H1 (cell line): ENCODE measurements around the gene C1QL3. TPM values are rescaled to one million over a fixed set of nuclear protein-coding genes. Genes with fewer than 3 reads are reported as not detected.

Experiments used
- CTCF ChIA-PET: fragments of 300-600 bp; sonication (Branson Sonifier 250); formaldehyde crosslinking; loops from one replicate; lab custom pipeline; 2021; ENCODE audit not compliant: partially characterized antibody; lab: Charles Lee
- POLR2A ChIA-PET: fragments of 300-600 bp; sonication (Branson Sonifier 250); formaldehyde crosslinking; loops from one replicate; lab custom pipeline; 2021; ENCODE audit warnings: inconsistent platforms; ENCODE audit not compliant: partially characterized antibody; lab: Charles Lee
- DNase-seq, 2 experiments: peaks; one replicate each; pipeline versions ENCODE4 v3.0.0 to v3.0.0-alpha.2; 2010 to 2022; ENCODE audit warnings: low spot score in 2 of 2, low read depth in 1 of 2, mixed read lengths in 1 of 2
- FAIRE-seq: peaks from 2 replicates; lab custom pipeline; 2011; peaks lifted over from hg19 to GRCh38; lab: Jason Lieb, UNC
- H2AFZ ChIP-seq: 2 replicates; pipeline ENCODE4 v1.8.1; 2012; ENCODE audit warnings: low read length, inconsistent platforms
- H2AK5ac ChIP-seq: 2 replicates; pipeline ENCODE4 v1.6.1; 2013; ENCODE audit warnings: low read depth, low read length
- H2BK120ac ChIP-seq: replicated peaks from 2 replicates; pipeline ENCODE3; 2013; ENCODE audit warnings: low read depth, low read length, inconsistent platforms
- H2BK12ac ChIP-seq: 2 replicates; pipeline ENCODE4 v1.6.1; 2013; ENCODE audit warnings: low read depth, low read length
- H2BK15ac ChIP-seq: 2 replicates; pipeline ENCODE4 v1.6.1; 2013; ENCODE audit warnings: low read length
- H2BK20ac ChIP-seq: 2 replicates; pipeline ENCODE4 v1.6.1; 2013; ENCODE audit warnings: low read length
- H2BK5ac ChIP-seq: 2 replicates; pipeline ENCODE4 v1.6.1; 2013; ENCODE audit warnings: low read depth, low read length
- H3K14ac ChIP-seq: 2 replicates; pipeline ENCODE4 v1.6.1; 2013; ENCODE audit warnings: inconsistent platforms; ENCODE audit not compliant: insufficient read length
- H3K18ac ChIP-seq: 2 replicates; pipeline ENCODE4 v1.6.1; 2013; ENCODE audit warnings: low read length; ENCODE audit errors: extremely low read depth
- H3K23ac ChIP-seq: 2 replicates; pipeline ENCODE4 v1.6.1; 2013; ENCODE audit warnings: inconsistent platforms; ENCODE audit not compliant: insufficient read length
- H3K23me2 ChIP-seq: 2 replicates; pipeline ENCODE4 v1.6.1; 2013; ENCODE audit warnings: low read depth, low read length
- H3K27ac ChIP-seq: 2 replicates; pipeline ENCODE4 v1.6.1; 2011; ENCODE audit warnings: low read depth, low read length, inconsistent platforms
- H3K27me3 ChIP-seq, 4 experiments: replicated peaks in 1 of 4; 1 replicate in 1 of 4; 2 replicates in 3 of 4; pipeline versions ENCODE4 v1.6.1 to v1.8.1; 2011 to 2013; ENCODE audit warnings: low read length in 3 of 4, mild to moderate bottlenecking in 3 of 4, inconsistent platforms in 2 of 4, mixed read lengths in 2 of 4, moderate library complexity in 1 of 4; ENCODE audit not compliant: control insufficient read depth in 3 of 4, insufficient read depth in 3 of 4; ENCODE audit errors: extremely low read depth in 1 of 4
- H3K36me3 ChIP-seq, 4 experiments: 2 replicates each; pipeline versions ENCODE4 v1.6.1 to v1.8.1; 2011 to 2013; ENCODE audit warnings: mild to moderate bottlenecking in 4 of 4, low read length in 3 of 4, moderate library complexity in 2 of 4, control low read depth in 1 of 4, inconsistent platforms in 1 of 4; ENCODE audit not compliant: insufficient read depth in 4 of 4, control insufficient read depth in 2 of 4
- H3K4ac ChIP-seq: replicated peaks from 2 replicates; pipeline ENCODE3; 2013; ENCODE audit warnings: low read length, low read depth, mixed read lengths, inconsistent platforms; ENCODE audit not compliant: insufficient read length
- H3K4me1 ChIP-seq, 4 experiments: replicated peaks in 1 of 4; 1 replicate in 1 of 4; 2 replicates in 3 of 4; pipeline versions ENCODE4 v1.6.1 to v1.8.1; 2011 to 2013; ENCODE audit warnings: low read length in 3 of 4, inconsistent platforms in 2 of 4, mixed read lengths in 1 of 4; ENCODE audit not compliant: insufficient read depth in 4 of 4, control insufficient read depth in 3 of 4
- H3K4me2 ChIP-seq, 2 experiments: 2 replicates each; pipeline versions ENCODE4 v1.6.1 to v1.8.1; 2011 to 2013; ENCODE audit warnings: low read depth in 2 of 2, low read length in 2 of 2, control low read depth in 1 of 2, inconsistent platforms in 1 of 2, mild to moderate bottlenecking in 1 of 2; ENCODE audit not compliant: insufficient read depth in 1 of 2
- H3K4me3 ChIP-seq, 4 experiments: fragments of 200-600, 300-600 bp in 1 of 4; sonication (generic), shearing (Covaris generic), sonication (Bioruptor Twin) in 1 of 4; 2 replicates each; pipeline versions ENCODE4 v1.5.1 to v1.8.1; 2011 to 2016; ENCODE audit warnings: low read length in 4 of 4, low read depth in 3 of 4, control low read depth in 2 of 4, inconsistent platforms in 2 of 4, mild to moderate bottlenecking in 2 of 4, mixed read lengths in 1 of 4, moderate library complexity in 1 of 4; ENCODE audit not compliant: insufficient read depth in 2 of 4; ENCODE audit errors: extremely low read depth in 1 of 4
- H3K56ac ChIP-seq: replicated peaks from 2 replicates; pipeline ENCODE3; 2013; ENCODE audit warnings: low read depth, mild to moderate bottlenecking, mixed read lengths, low read length, inconsistent platforms; ENCODE audit not compliant: insufficient read length
- H3K79me1 ChIP-seq: 2 replicates; pipeline ENCODE4 v1.6.1; 2013; ENCODE audit warnings: low read depth, low read length, control low read depth
- H3K79me2 ChIP-seq, 2 experiments: 2 replicates each; pipeline versions ENCODE4 v1.6.1 to v1.8.1; 2012 to 2013; ENCODE audit warnings: low read length in 2 of 2, mild to moderate bottlenecking in 2 of 2, inconsistent platforms in 1 of 2; ENCODE audit not compliant: insufficient read depth in 2 of 2, control insufficient read depth in 1 of 2
- H3K9ac ChIP-seq, 4 experiments: replicated peaks in 1 of 4; 1 replicate in 1 of 4; 2 replicates in 3 of 4; pipeline versions ENCODE4 v1.6.1 to v1.8.1; 2011 to 2013; ENCODE audit warnings: low read depth in 3 of 4, low read length in 3 of 4, control low read depth in 2 of 4, mild to moderate bottlenecking in 2 of 4, moderate library complexity in 2 of 4, inconsistent platforms in 1 of 4; ENCODE audit errors: extremely low read depth in 1 of 4
- H3K9me3 ChIP-seq, 2 experiments: 2 replicates each; pipeline versions ENCODE4 v1.6.1 to v1.8.1; 2012 to 2013; ENCODE audit warnings: mild to moderate bottlenecking in 2 of 2, moderate library complexity in 2 of 2, control low read depth in 1 of 2, inconsistent platforms in 1 of 2, low read depth in 1 of 2, low read length in 1 of 2, mixed read lengths in 1 of 2; ENCODE audit not compliant: insufficient read depth in 2 of 2
- H4K20me1 ChIP-seq, 2 experiments: replicated peaks in 1 of 2; 2 replicates each; pipeline versions ENCODE3 to v1.8.1; 2011 to 2013; ENCODE audit warnings: inconsistent platforms in 2 of 2, low read length in 2 of 2, mild to moderate bottlenecking in 1 of 2; ENCODE audit not compliant: insufficient read depth in 2 of 2, control insufficient read depth in 1 of 2
- H4K5ac ChIP-seq: 2 replicates; pipeline ENCODE4 v1.6.1; 2013; ENCODE audit warnings: low read length, low read depth, mixed read lengths, inconsistent platforms; ENCODE audit not compliant: insufficient read length
- H4K8ac ChIP-seq: 2 replicates; pipeline ENCODE4 v1.8.0; 2013; ENCODE audit warnings: mild to moderate bottlenecking, moderate library complexity, low read length, inconsistent platforms; ENCODE audit not compliant: insufficient read depth; ENCODE audit errors: extremely low read depth
- H4K91ac ChIP-seq: replicated peaks from 2 replicates; pipeline ENCODE3; 2013; ENCODE audit warnings: low read length, mixed read lengths, inconsistent platforms; ENCODE audit not compliant: insufficient read length
- SP1 ChIP-seq: IDR thresholded peaks from 2 replicates; pipeline ENCODE4 v1.6.1; 2011; ENCODE audit warnings: low read depth, low read length
- TAF7 ChIP-seq: optimal IDR thresholded peaks from 2 replicates; pipeline ENCODE3; 2011; ENCODE audit warnings: low read depth, mild to moderate bottlenecking, inconsistent platforms, low read length, moderate library complexity, borderline replicate concordance
- WGBS, 2 experiments: shearing (Covaris generic) in 1 of 2; methylation state at CpG; one replicate each; pipeline versions ENCODE4 v1.1.6 to v1.1.7; 2013 to 2015; ENCODE audit warnings: low lambda C conversion rate in 2 of 2, mixed read lengths in 2 of 2, inconsistent platforms in 1 of 2, low coverage in 1 of 2, missing lambda C conversion rate in 1 of 2; ENCODE audit not compliant: insufficient replicate concordance in 2 of 2, insufficient coverage in 1 of 2, insufficient read length in 1 of 2; ENCODE audit errors: extremely low coverage in 1 of 2, missing lambda C conversion rate in 1 of 2; 5-methylcytosine and 5-hydroxymethylcytosine counted together
- polyA plus RNA-seq, 7 experiments: library from polyadenylated mRNA; depleted of rRNA in 3 of 7; stranded (reverse) in 5 of 7; unstranded in 2 of 7; fragments of >200 nt in 5 of 7; fragments of 200-250 nt in 2 of 7; gene quantifications; 1 replicate in 5 of 7; 2 replicates in 1 of 7; 4 replicates in 1 of 7; pipeline versions ENCODE4 v1.2.1 to v1.2.3, GENCODE V29; 2011 to 2013; ENCODE audit warnings: missing spikeins in 2 of 7, mixed read lengths in 2 of 7
- total RNA-seq: library from RNA; stranded (reverse); fragmentation: NEBNext Ultra II Directional; extraction: Animal tissue kit (Norgen Biotek cat#: 25700); gene quantifications from 2 replicates; pipeline ENCODE4 v1.2.1, GENCODE V29; 2021

The C1QL3 gene
- total and polyA plus RNA-seq, 2 of the 8 experiments (the other 6 are each of a cell fraction or from before 2014, with no cell fraction given): 1.0 to 1.8 TPM

GRCh38 chr10:16544591-16544990 is 22.9 kb upstream of the C1QL3 start:
- WGBS, 2 experiments: 87% methylated on average over 4 of the region's 4 CpGs; no CpG with 5 or more reads in 1 of the 2 experiments
- H3K27ac ChIP-seq: no peak overlapping the region
- no peaks in the 10 kb centered on the region for H3K23me2 ChIP-seq
- H2BK12ac ChIP-seq: no peak overlapping the region
- no peak overlapping the region for H3K14ac ChIP-seq
- no peaks in the 10 kb centered on the region for H3K4me1 ChIP-seq
- no peaks in the 10 kb centered on the region for H3K36me3 ChIP-seq
- H2AK5ac ChIP-seq: no peak overlapping the region
- no peak overlapping the region for H2BK15ac ChIP-seq
- no peaks in the 10 kb centered on the region for H3K27me3 ChIP-seq
- H3K9me3 ChIP-seq: no peaks in the 10 kb centered on the region
- H4K5ac ChIP-seq: no peak overlapping the region
- no peak overlapping the region for H3K56ac ChIP-seq
- POLR2A ChIA-PET: no interaction called here
- H2AFZ ChIP-seq: no peak overlapping the region
- H3K18ac ChIP-seq: no peak overlapping the region
- FAIRE-seq (no peak), DNase-seq (no peak)
- no peaks in the 10 kb centered on the region for H4K20me1 ChIP-seq
- H3K4ac ChIP-seq: no peak overlapping the region
- H3K4me2 ChIP-seq: no peak overlapping the region
- H3K4me3 ChIP-seq: no peak overlapping the region
- H3K79me2 ChIP-seq: no peaks in the 10 kb centered on the region
- H2BK120ac ChIP-seq: no peak overlapping the region
- no peak overlapping the region for H2BK20ac ChIP-seq
- TF ChIP-seq SP1 (no peak), TAF7 (no peak)
- no peak overlapping the region for H4K8ac ChIP-seq
- H3K79me1 ChIP-seq: no peaks in the 10 kb centered on the region
- CTCF ChIA-PET: interaction anchor here (0.6 to 3.8 kb wide), 27 partner anchors 8 to 666 kb away, joined by 3 to 28 read pairs (median 4); no protein-coding TSS in a partner anchor
- no peak overlapping the region for H2BK5ac ChIP-seq
- no peak overlapping the region for H3K23ac ChIP-seq
- no peak overlapping the region for H4K91ac ChIP-seq
- H3K9ac ChIP-seq: no peak overlapping the region
